Measurements from ENCODE around the gene SKI. TPM values are rescaled to one million over a fixed set of nuclear protein-coding genes. Genes with fewer than 3 reads are reported as not detected.
"Not testable (repeated sequence)": the region's sequence is repeated elsewhere in the genome, so short reads cannot be mapped to it uniquely, and the experiment has no call there.

SKI gene
- total RNA-seq, 2 donors from 2014 or later, result 26.6 to 43.8 TPM

DNA sequence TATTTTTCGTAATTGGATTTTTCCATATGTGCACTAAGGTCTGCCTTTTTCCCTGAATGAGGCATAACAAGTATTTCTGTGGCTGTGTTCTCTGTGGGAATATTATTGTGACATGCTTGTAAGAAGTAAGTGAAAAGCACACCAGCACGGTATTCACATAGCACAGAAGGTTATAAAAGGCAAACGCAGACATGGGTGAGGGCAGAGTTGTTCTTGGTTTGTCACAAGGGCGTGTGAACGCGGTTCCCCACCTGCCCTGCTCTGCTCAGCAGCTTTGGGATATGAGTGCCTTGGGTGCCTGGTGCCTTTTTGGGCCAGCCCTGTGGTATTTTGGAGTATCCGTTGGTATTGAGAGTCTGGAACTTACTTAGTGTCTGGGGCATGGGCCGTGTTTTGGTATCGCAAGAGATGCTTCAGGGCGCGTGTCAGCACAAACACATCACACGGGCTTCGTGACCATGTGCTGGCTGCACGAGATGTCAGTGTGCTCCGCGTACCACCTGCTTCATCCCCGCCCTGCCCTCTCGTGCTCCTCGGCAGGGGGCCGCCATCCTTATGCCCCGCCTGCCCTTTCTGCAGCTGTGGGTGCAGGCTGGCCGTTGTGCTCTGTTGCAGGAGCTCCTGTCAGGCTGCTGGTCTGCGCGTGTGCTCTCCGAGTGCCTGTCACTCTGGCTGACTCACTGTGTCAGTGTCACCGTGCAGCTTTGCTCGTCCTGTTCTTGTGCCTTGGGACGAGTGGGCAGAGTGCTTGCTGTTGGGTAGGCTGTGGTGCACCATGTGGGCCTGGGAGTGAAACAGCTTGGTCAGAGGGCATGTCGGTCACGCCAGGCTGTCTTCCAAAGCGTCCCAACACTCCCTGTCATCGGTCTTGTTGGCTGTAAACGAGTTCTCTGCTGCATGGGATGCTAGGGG is 15.0 kb downstream of the SKI start:
- Mint-ChIP-seq H3K9me3 (no peaks in the 10 kb centered on the region), H3K27ac (peak overlapping the region in 1 of 2 donors; percentile 10), H3K36me3 (peaks cover 0 to 25% of the 10 kb centered on the region in 2 donors)
- ATAC-seq, result peak; percentile 25 to 46
- no peak for DNase-seq (ENCODE audit: low spot score in 2 of 2)

DNA sequence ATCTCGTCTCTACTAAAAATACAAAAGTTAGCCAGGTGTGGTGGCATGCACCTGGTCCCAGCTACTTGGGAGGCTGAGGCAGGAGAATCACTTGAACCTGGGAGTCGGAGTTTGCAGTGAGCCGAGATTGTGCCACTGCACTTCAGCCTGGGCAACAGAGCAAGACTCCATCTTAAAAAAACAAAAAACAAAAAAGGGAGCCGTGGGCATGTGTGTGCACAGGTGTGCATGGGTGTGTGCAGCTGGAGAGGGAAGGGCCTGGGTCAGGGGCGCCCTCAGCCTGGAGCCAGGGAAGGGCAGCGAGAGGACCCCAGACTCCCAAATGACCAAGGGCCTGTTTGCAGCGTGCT is 18.9 kb downstream of the SKI start:
- not testable (repeated sequence) for DNase-seq (ENCODE audit: low spot score in 2 of 2); ATAC-seq; H3K9me3 Mint-ChIP-seq; H3K36me3 Mint-ChIP-seq
- peak overlapping the region; percentile 55 to 74 for H3K27ac Mint-ChIP-seq

DNA sequence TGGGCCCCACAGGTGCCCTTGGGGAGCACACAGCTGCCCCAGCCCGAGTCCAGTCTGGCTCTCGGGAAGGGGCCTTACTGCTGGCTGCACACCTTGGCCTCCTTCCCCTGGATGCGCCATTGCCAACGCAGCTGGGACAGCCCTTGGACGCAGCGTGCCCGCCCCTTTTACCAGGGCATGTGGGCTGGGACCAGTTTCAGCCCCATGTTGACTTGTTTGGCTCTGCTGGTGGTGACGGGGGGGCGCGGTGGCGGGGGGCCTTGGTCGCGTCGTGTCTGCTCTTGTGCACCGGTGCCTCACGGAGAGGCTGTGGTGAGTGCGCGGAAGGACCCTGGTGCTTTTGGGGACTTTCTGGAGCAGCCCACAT is 19.6 kb downstream of the SKI start:
- DNase-seq (ENCODE audit: low spot score in 2 of 2) (no peak), ATAC-seq (no peak)
- H3K9me3 Mint-ChIP-seq, result no peaks in the 10 kb centered on the region
- peaks cover 0 to 13% of the 10 kb centered on the region in 2 donors for H3K36me3 Mint-ChIP-seq
- H3K27ac Mint-ChIP-seq, result peak overlapping the region; percentile 36 to 57

DNA sequence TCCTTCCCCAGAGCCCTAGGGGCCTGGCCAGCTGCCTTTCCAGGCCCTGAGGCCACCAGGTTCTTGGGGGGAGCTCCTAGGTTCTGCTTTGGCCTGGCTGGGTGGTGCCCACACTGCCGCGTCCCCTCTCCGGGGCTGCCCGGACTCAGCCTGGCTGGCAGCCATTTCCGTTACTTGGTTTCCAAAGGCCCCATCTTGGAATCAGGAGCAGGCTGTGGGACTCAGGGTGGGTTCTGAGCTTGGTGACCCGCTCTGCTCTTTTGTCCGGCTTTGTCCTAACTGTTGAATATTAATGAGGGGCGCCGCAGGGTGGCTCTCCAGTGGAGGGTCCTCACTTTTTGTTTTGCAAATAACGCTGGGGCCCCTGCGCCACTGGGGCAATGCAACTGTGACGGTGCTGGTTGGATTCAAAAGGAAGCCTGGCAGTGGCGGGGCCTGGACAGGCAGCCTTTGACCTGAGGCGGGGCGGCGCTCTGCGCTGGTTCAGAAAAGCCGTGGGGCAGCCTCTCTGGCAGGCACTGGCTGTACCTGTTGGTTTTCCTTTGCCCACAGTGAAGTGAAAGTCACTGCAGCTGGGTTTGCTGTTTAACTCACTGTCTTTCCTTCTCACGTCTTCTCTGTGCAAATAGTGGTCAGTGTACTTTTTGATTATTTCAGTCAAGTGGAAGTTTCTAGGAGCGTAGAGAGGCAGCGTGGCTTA is 20.2 kb downstream of the SKI start:
- peaks cover 0 to 17% of the 10 kb centered on the region in 2 donors for H3K36me3 Mint-ChIP-seq
- no peak for DNase-seq (ENCODE audit: low spot score in 2 of 2)
- peak overlapping the region; percentile 69 to 85 for H3K27ac Mint-ChIP-seq
- H3K9me3 Mint-ChIP-seq, result no peaks in the 10 kb centered on the region
- no peak for ATAC-seq

DNA sequence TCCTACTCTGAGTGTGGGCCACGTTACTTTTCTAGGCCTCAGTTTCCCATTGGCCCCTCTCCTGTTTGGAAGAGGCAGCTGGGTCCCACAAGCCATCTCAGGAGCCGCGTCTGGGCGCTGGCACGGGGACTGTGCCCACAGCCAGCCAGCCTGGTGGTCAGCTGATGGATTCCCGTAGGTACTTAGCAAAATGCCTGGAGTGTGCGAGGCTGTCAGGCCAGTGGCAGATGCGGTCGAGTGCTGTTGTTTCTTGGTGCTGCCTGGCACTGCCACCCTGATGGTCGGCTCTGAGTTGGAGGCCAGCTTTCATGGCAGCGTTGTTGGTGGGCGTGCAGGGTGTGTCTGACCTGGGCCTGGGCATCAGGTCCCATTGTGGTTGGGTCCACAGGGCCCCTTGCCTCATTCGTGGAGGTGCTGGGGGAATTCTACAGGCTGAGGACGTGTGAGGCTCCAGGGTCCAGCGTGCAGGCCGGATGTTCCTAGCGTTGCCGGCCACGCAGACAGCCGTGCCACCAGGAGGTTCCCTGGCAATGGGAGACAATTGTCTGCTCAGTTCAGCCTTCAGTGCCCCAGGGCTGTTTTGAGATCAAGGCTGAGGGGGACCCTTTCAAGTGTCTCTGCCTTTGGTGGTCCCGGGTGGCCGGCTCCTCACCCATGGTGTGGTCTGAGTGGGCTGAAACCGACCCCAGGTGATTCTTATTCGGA is 20.9 kb downstream of the SKI start:
- ATAC-seq (no peak), DNase-seq (ENCODE audit: low spot score in 2 of 2) (no peak)
- no peaks in the 10 kb centered on the region for H3K9me3 Mint-ChIP-seq
- H3K27ac Mint-ChIP-seq, result peak overlapping the region; percentile 69 to 85
- peaks cover 0 to 15% of the 10 kb centered on the region in 2 donors for H3K36me3 Mint-ChIP-seq

DNA sequence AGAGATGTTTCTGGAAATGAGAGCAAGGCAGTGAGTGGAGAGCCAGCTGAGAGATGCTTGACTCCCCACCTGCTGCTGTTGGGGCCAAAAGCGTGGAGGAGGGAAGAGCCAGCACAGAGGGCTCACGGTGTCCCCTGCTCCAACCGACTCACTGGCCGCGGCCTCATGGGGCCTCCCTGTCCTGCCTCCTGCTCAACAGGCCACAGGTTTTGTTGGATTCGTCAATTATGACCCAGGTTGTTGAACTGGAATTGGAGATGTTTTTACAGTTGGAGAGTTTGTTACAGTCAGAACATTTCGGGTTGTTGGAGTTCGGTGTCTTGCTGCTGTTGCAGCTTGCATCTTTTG is 21.4 kb downstream of the SKI start:
- ATAC-seq, result no peak

DNA sequence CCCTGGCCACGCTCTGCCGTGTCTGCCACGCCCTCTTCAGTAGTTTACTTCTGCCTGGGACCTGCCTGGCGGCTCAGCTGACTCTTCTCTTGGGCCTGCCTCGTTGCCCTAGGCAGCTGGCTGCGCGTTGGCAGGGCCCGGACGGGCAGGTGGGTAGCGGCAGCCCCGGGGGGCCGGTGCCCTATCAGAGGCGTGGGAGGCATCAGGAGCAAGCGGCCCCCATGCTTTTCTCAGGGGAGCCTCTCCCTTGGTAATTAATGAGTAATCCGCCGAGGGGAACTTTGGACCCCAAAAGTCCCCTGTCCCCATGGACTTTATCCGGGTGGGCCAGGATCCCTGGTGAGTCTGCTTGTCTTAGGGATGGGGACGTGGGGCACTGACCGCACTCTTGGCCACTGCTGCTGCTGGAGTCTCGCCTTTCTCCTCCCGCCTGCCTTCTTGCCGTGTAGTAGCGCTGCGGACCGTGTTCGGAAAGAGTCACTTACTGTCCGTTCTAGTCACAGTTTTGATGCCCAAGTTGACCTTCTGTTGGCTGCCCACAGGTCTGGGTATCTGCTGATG is 22.7 kb downstream of the SKI start:
- H3K27ac Mint-ChIP-seq, result peak overlapping the region in 1 of 2 donors; percentile 74
- H3K9me3 Mint-ChIP-seq, result peaks cover 0 to 5% of the 10 kb centered on the region in 2 donors
- DNase-seq (ENCODE audit: low spot score in 2 of 2), result no peak
- peaks cover 0 to 15% of the 10 kb centered on the region in 2 donors for H3K36me3 Mint-ChIP-seq
- ATAC-seq, result no peak

More for the DNA sequence above, 21.4 kb downstream of the SKI start:
- no peak for DNase-seq (ENCODE audit: low spot score in 2 of 2)
- Mint-ChIP-seq H3K9me3 (peaks cover 0 to 3% of the 10 kb centered on the region in 2 donors), H3K36me3 (peaks cover 0 to 15% of the 10 kb centered on the region in 2 donors), H3K27ac (peak overlapping the region; percentile 14 to 69)

DNA sequence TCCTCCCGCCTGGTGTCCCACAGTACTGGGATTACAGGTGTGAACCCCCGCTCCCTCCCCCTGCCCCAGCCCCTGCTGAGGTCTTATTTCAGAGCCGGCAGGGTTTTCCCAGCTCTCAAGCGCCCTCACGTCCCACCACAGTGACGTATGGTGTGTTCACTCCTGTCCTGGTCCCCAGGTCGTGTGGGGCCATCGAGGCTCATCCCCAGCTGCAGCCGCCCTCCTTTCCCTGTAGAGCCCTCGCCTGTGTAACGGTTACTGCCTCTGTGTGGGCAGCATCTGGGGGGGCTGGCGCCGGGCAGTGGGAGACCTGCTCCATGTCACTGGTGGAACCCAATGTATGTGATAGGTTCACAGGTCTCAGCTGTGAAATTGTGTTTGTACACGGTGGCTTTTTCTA is 23.2 kb downstream of the SKI start:
- H3K9me3 Mint-ChIP-seq, result peaks cover 0 to 5% of the 10 kb centered on the region in 2 donors
- no peak for DNase-seq (ENCODE audit: low spot score in 2 of 2)
- peaks cover 0 to 15% of the 10 kb centered on the region in 2 donors for H3K36me3 Mint-ChIP-seq
- ATAC-seq, result no peak
- peak overlapping the region; percentile 74 to 79 for H3K27ac Mint-ChIP-seq

DNA sequence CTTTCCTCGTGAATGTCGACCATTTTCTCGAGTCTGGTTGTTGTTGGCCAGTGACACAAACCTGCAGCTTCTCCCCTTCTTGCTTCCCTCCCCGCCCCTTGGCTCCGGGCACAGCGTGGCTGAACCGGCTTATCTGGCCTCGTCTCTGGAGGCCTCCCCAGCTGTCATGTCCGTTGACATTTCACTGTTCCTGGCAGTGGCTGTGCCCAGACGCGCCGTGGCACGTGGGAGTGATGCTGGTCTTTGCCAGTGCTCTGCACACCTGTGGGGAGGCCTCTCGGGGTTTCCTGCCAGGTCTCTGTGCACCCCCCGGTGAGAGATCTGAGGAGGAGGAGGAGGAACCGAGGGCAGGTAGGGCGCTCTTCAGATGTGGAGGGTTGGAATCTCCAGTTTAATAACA is 23.7 kb downstream of the SKI start:
- peaks cover 0 to 5% of the 10 kb centered on the region in 2 donors for H3K9me3 Mint-ChIP-seq
- no peak for DNase-seq (ENCODE audit: low spot score in 2 of 2)
- no peak for ATAC-seq

DNA sequence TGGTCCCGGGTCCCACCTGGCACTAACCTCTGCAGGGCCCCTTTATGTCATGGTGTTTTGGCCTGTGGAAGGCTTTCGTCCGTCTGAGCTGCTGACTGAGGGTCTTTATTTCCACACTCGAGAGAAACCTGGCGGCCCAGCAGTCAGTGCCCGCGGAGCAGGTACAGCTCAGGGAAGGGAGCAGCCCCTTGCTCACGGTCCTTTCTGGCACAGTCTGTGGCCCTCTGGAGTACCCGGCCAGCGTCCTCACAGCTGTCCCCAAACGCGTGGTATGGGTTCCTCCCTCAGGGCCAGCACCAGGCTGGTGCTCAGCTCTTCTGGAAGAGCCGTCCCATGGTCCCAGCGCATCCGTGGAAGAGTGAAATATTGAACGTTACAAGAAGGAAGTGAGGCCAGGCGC is 24.3 kb downstream of the SKI start:
- DNase-seq (ENCODE audit: low spot score in 2 of 2), result no peak

More for the DNA sequence above, 23.7 kb downstream of the SKI start:
- peaks cover 0 to 15% of the 10 kb centered on the region in 2 donors for H3K36me3 Mint-ChIP-seq
- H3K27ac Mint-ChIP-seq, result peak overlapping the region; percentile 74 to 79

DNA sequence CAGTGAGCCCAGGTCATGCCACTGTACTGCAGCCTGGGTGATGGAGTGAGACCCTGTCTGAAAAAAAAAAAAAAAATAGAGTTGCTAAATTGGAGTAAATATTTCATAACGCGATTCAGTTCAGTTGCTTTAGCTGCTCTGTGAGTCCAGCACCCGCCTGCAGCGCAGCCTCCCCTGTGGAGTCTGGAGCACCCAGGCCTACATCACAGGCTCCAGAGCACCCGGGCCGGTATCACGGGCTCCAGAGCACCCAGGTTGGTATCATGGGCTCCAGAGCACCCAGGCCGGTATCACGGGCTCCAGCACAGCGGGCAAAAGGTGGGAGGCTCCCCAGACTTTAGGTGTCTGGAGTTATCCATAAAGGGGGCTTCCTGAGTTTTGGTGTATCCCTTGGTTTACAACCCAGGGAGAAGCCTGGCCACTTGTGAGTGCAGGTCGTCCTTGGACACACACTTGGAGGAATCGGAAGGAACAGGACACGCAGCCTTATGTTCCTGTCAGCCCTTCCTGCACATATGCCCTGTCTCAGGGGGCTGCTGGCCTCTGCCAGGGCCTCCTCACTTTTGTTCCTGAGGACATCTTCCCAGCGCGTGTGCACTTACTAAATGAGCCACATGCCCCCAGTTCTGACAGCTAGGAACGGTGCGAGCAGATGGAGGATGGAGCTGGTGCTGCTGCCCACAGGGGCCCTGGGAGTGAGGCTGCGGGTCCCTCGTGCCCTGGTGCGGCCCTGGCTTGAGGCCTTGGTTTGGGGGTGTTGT is 25.1 kb downstream of the SKI start:
- DNase-seq (ENCODE audit: low spot score in 2 of 2) (no peak), ATAC-seq (no peak)
- Mint-ChIP-seq H3K9me3 (peaks cover 0 to 5% of the 10 kb centered on the region in 2 donors), H3K36me3 (peaks cover 0 to 15% of the 10 kb centered on the region in 2 donors), H3K27ac (peak overlapping the region in 1 of 2 donors; percentile 74)

More for the DNA sequence above, 24.3 kb downstream of the SKI start:
- Mint-ChIP-seq H3K9me3 (peaks cover 0 to 5% of the 10 kb centered on the region in 2 donors), H3K27ac (peak overlapping the region; percentile 74 to 79), H3K36me3 (peaks cover 0 to 15% of the 10 kb centered on the region in 2 donors)
- no peak for ATAC-seq

DNA sequence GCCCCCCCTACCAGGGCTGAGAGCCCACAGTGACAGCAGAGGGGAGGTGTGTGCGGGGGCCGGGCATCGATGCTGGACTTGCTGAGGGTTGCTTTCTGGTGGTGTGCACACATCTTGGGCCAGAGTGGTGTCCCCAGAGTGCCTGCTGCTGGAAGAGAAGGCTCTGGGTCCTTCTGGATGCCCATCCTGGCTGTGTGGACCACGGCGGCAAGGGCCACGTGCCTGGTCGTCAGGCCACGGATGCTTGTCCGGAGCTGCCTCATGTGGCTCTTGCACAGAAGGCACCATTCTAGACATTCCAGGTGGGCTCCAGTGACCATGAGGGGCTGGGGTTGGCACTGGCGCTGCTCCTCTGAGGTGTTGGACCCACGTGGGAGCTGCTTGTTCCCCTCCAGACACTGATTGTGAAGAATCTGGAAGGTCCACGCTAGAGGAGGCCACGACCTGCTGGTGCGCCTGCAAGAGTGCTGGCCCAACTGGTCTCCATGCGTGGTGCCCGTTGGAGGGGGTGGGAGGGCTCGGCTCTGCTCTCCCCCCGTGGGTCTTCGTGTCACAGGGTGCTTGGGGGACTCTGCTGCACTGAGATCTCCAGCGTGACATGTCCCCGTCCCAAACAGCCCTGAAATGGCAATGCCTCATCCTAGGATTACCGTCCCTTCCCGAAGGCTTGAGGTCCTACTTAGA is 25.8 kb downstream of the SKI start:
- DNase-seq (ENCODE audit: low spot score in 2 of 2) (no peak), ATAC-seq (no peak)
- peaks cover 0 to 5% of the 10 kb centered on the region in 2 donors for H3K9me3 Mint-ChIP-seq
- H3K36me3 Mint-ChIP-seq, result peaks cover 0 to 15% of the 10 kb centered on the region in 2 donors
- H3K27ac Mint-ChIP-seq, result no peak overlapping the region

DNA sequence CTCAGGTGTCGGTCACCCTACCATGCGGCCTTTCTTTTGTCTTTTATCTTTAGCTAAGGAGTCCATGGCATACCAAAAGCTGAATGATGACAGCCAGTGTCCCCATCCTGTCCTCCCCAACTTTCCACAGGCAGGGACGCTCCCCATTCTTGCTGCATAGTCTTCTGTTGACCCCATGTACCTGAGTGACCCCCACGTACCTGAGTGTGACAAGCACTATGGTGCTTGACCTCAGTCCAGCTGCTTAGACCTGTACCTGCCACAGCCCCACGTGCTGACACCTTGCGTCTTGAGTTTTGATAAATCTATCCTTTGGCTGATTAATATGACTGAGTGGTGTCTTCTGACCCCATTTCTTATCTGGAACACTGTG is 26.9 kb downstream of the SKI start:
- DNase-seq (ENCODE audit: low spot score in 2 of 2), result no peak
- no peak for ATAC-seq
- Mint-ChIP-seq H3K9me3 (peaks cover 0 to 5% of the 10 kb centered on the region in 2 donors), H3K27ac (no peak overlapping the region), H3K36me3 (peaks cover 0 to 15% of the 10 kb centered on the region in 2 donors)

DNA sequence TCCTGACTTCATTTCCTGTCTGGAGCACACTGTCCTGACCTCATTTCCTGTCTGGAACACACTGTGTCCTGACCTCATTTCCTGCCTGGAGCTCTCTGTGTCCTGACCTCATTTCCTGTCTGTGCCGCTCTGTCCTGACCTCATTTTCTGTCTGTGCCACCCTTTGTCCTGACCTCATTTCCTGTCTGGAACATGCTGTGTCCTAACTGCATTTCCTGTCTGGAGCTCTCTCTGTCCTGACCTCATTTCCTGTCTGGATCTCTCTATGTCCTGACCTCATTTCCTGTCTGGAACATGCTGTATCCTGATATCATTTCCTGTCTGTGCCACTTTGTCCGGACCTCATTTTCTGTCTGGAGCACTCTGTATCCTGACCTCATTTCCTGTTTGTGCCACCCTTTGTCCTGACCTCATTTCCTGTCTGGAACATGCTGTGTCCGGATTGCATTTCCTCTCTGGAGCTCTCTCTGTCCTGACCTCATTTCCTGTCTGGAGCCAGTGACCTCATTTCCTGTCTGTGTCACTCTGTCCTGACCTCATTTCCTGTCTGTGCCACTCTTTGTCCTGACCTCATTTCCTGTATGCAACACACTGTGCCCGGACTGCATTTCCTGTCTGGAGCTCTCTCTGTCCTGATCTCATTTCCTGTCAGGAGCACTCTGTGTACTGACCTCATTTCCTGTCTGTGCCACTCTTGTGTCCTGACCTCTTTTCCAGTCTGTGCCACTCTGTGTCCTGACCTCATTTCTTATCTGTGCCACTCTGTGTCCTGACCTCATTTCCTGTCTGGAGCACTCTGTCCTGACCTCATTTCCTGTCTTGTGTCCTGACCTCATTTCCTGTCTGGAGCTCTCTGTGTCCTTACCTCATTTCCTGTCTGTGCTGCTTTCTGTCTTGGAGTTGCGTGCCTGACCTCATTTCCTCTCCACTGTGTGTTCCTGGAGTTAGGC is 27.6 kb downstream of the SKI start:
- Mint-ChIP-seq H3K36me3 (peaks cover 0 to 15% of the 10 kb centered on the region in 2 donors), H3K27ac (no peak overlapping the region), H3K9me3 (peaks cover 0 to 5% of the 10 kb centered on the region in 2 donors)
- DNase-seq (ENCODE audit: low spot score in 2 of 2) (peak; percentile 62 to 75), ATAC-seq (peak; percentile 65 to 76)
